Suprapubic skin (tissue), 4 donors: ENCODE results near the gene GRPEL2. TPM values are rescaled to one million over a fixed set of nuclear protein-coding genes. Genes with fewer than 3 reads are reported as not detected.

Experiments used
- DNase-seq, 2 donors: peaks; one replicate each; pipeline ENCODE4 v3.0.0-alpha.2; 2019; ENCODE audit warnings: low spot score in 2 of 2
- H3K27ac ChIP-seq: fragments of 200-600 bp; sonication (generic); one replicate; pipeline ENCODE4 v1.5.1; 2019
- H3K27me3 ChIP-seq: fragments of 200-600 bp; sonication (generic); one replicate; pipeline ENCODE4 v1.5.1; 2019
- H3K36me3 ChIP-seq: fragments of 200-600 bp; sonication (generic); one replicate; pipeline ENCODE4 v1.5.1; 2019
- H3K4me1 ChIP-seq: fragments of 200-600 bp; sonication (generic); one replicate; pipeline ENCODE4 v1.5.1; 2019
- H3K4me3 ChIP-seq: fragments of 200-600 bp; sonication (generic); one replicate; pipeline ENCODE4 v1.5.1; 2019; ENCODE audit warnings: mild to moderate bottlenecking
- H3K9me3 ChIP-seq: fragments of 200-600 bp; sonication (generic); one replicate; pipeline ENCODE4 v1.5.1; 2019
- CTCF ChIP-seq, 2 donors: fragments of 200-600 bp in 1 of 2; fragments of 450-650 bp in 1 of 2; sonication (generic) in 1 of 2; IDR thresholded peaks; one replicate each; pipeline ENCODE4 v1.5.1; 2016 to 2019; ENCODE audit warnings: antibody characterized with exemption in 2 of 2, mild to moderate bottlenecking in 1 of 2, moderate library complexity in 1 of 2
- EP300 ChIP-seq: sonication (generic); formaldehyde crosslinking; IDR thresholded peaks from one replicate; pipeline ENCODE4 v1.6.1; 2017; ENCODE audit warnings: antibody characterized with exemption
- POLR2A ChIP-seq, 2 donors: fragments of 450-650 bp; IDR thresholded peaks; one replicate each; pipeline ENCODE4 v1.6.1; 2017; ENCODE audit warnings: antibody characterized with exemption in 2 of 2, mild to moderate bottlenecking in 2 of 2, moderate library complexity in 2 of 2
- POLR2AphosphoS5 ChIP-seq, 3 donors: sonication (generic); formaldehyde crosslinking; IDR thresholded peaks; one replicate each; pipeline ENCODE4 v1.6.1; 2017; ENCODE audit warnings: antibody characterized with exemption in 3 of 3
- WGBS: methylation state at CpG from one replicate; pipeline ENCODE4 v1.1.5; 2018; 5-methylcytosine and 5-hydroxymethylcytosine counted together
- total RNA-seq, 4 donors: library from RNA; depleted of rRNA; stranded (reverse); fragments of >200 nt; gene quantifications; one replicate each; pipeline ENCODE4 v1.1.0, GENCODE V29; 2016

The GRPEL2 gene
- total RNA-seq, 4 donors from 2014 or later, result 8.4 to 12.4 (median 10.6) TPM

DNA sequence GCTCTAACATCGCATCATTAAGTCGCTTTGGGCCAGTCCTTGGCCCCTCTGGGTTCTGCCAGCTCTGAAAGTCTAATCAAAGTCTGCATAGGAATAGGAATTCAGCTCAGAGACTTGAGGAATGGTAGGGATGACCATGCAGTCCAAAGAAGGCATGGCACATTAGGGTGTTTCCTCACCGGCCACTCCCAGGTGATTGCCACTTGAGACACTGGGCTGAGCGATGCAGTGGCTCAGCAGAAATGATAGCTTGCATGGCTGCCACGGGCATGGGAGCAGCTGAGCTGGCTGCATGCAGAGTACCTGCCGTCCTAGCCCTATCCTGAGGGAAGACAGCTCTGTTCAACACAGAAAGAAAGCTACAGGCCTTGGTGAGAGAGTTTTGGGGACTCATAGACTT is 44.9 kb upstream of the GRPEL2 start:
- Histone ChIP-seq H3K36me3 (peaks cover 24% of the 10 kb centered on the region), H3K27me3 (no peaks in the 10 kb centered on the region), H3K4me1 (peaks cover 6% of the 10 kb centered on the region), H3K9me3 (no peaks in the 10 kb centered on the region), H3K4me3 (no peak overlapping the region), H3K27ac (no peak overlapping the region)
- no peak for TF ChIP-seq POLR2A (IDR thresholded peaks at IDR 0.05)
- no peak for TF ChIP-seq CTCF (IDR thresholded peaks at IDR 0.05)
- no peak for TF ChIP-seq EP300
- no peak for TF ChIP-seq POLR2AphosphoS5 (IDR thresholded peaks at IDR 0.05)
- no peak for DNase-seq
- 93% methylated on average over 3 of the region's 6 CpGs for WGBS

GRCh38 chr5:149301049-149301743 is 44.1 kb upstream of the GRPEL2 start:
- H3K4me3 ChIP-seq, result no peak overlapping the region
- no peaks in the 10 kb centered on the region for H3K9me3 ChIP-seq
- H3K36me3 ChIP-seq, result peaks cover 26% of the 10 kb centered on the region
- H3K27ac ChIP-seq, result no peak overlapping the region
- H3K27me3 ChIP-seq, result no peaks in the 10 kb centered on the region
- no peak for DNase-seq
- 92% methylated on average over 12 of the region's 13 CpGs for WGBS
- TF ChIP-seq CTCF (IDR thresholded peaks at IDR 0.05), result no peak
- no peak for TF ChIP-seq POLR2AphosphoS5 (IDR thresholded peaks at IDR 0.05)
- TF ChIP-seq EP300, result no peak
- TF ChIP-seq POLR2A (IDR thresholded peaks at IDR 0.05), result no peak
- H3K4me1 ChIP-seq, result peaks cover 6% of the 10 kb centered on the region

GRCh38 chr5:149301744-149302380 is 43.4 kb upstream of the GRPEL2 start:
- peaks cover 31% of the 10 kb centered on the region for H3K36me3 ChIP-seq
- no peaks in the 10 kb centered on the region for H3K27me3 ChIP-seq
- WGBS, result 73% methylated on average over 8 of the region's 8 CpGs
- peaks cover 6% of the 10 kb centered on the region for H3K4me1 ChIP-seq
- no peak overlapping the region for H3K27ac ChIP-seq
- no peak for DNase-seq
- no peak overlapping the region for H3K4me3 ChIP-seq
- no peaks in the 10 kb centered on the region for H3K9me3 ChIP-seq
- TF ChIP-seq POLR2AphosphoS5 (IDR thresholded peaks at IDR 0.05) (no peak), EP300 (no peak), CTCF (IDR thresholded peaks at IDR 0.05) (no peak), POLR2A (IDR thresholded peaks at IDR 0.05) (no peak)

- peaks cover 36% of the 10 kb centered on the region for H3K36me3 ChIP-seq
- no peaks in the 10 kb centered on the region for H3K9me3 ChIP-seq
- TF ChIP-seq CTCF (IDR thresholded peaks at IDR 0.05) (no peak), EP300 (no peak), POLR2AphosphoS5 (IDR thresholded peaks at IDR 0.05) (no peak), POLR2A (IDR thresholded peaks at IDR 0.05) (no peak)
- H3K4me1 ChIP-seq, result peaks cover 6% of the 10 kb centered on the region
- DNase-seq, result no peak
- H3K27ac ChIP-seq, result no peak overlapping the region
- 91% methylated on average over 4 of the region's 5 CpGs for WGBS
- H3K27me3 ChIP-seq, result no peaks in the 10 kb centered on the region
- no peak overlapping the region for H3K4me3 ChIP-seq
These were observed 42.7 kb upstream of the GRPEL2 start for GRCh38 chr5:149302641-149303040.

DNA sequence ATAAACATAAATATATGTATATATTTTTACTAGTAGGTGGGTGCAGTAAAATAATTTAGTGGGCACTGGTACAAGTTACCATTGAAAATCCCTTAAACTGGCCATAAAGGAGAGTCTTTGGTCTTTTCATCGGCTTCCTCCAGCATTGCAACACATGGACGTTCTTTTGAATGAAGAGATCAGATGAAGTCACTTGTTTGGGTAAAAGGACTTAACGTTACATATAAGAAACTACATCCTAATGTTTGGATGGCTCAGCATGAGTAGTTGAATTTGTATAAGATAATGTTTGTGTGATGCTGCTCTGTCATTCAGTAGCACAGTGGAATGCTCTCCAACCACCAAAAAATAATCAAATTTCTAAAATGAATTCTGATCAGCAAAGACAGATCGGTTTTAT is 42.1 kb upstream of the GRPEL2 start:
- no peak overlapping the region for H3K27ac ChIP-seq
- TF ChIP-seq CTCF (IDR thresholded peaks at IDR 0.05) (no peak), EP300 (no peak), POLR2A (IDR thresholded peaks at IDR 0.05) (no peak), POLR2AphosphoS5 (IDR thresholded peaks at IDR 0.05) (no peak)
- H3K9me3 ChIP-seq, result no peaks in the 10 kb centered on the region
- H3K4me1 ChIP-seq, result peaks cover 6% of the 10 kb centered on the region
- 86% methylated on average over 4 of the region's 4 CpGs for WGBS
- no peaks in the 10 kb centered on the region for H3K27me3 ChIP-seq
- peaks cover 36% of the 10 kb centered on the region for H3K36me3 ChIP-seq
- no peak for DNase-seq
- no peak overlapping the region for H3K4me3 ChIP-seq
